NOMO-1 (cell line): Measurements from ENCODE around the gene GFPT1.
"Not testable (repeated sequence)": the region's sequence is repeated elsewhere in the genome, so short reads cannot be mapped to it uniquely, and the experiment has no call there.

Experiments used
- DNase-seq, 2 experiments: peaks; one replicate each; lab custom pipeline; 2025; ENCODE audit not compliant: unreplicated experiment in 2 of 2; lab: John Stamatoyannopoulos, UW

Gene GFPT1

DNA sequence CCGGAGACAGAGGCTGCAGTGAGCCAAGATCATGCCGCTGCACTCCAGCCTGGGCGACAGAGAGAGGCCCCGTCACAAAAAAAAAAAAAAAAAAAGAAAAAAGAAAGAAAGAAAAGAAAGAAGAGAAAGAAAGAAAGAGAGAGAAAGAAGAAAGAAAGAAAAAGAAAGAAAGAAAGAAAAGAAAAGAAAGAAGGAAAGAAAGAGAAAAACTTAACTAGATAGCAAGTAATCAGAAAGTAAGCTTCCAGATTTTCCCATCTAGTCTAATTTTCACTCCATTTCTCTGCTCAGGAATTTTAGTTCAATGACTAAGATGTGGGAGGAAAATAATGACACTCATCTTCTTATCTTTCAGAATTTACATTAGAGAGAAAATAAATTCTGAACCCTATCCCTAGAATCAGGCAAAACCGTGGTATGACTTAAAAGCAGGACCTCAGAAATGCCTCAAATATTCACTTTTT is 2.4 kb downstream of the GFPT1 start:
- DNase-seq, result no peak

GRCh38 chr2:69383176-69383812 is 3.7 kb downstream of the GFPT1 start:
- no peak for DNase-seq

DNA sequence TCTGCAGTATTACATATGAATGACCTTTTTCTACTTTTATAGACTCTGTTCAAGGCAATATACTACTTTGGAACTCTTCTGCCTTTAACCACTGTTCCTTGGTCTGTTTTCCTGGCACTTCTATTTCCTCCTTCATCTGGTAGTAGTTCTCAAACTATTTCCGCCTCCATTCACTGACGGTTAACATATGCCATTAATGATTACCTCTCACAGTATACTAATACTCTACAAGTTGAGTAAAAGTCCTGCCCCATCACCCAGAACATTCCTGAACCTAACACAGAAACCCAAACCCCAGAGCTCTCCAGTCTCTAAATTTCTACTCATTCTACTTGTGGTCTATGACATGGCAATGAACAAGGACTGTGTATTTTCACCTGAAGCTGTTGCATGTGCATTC is 4.5 kb downstream of the GFPT1 start:
- no peak for DNase-seq

DNA sequence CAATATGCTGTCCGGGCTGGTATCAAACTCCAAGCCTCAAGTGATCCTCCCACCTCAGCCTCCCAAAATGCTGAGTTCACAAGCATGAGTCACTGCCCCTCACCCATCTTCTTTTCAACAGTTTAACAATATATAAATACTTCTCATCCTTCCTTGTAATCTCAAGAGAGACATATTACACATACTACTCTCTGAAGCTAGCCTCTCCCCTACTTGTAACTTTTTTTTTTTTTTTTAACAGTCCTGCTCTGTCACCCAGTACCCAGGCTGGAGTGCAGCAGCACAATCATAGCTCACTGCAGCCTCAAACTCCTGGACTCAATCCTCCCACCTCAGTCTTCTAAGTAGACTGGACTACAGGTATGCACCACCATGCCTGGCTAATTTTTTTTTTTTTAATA is 5.7 kb downstream of the GFPT1 start:
- DNase-seq, result peak in 1 of 2 experiments; percentile 10

DNA sequence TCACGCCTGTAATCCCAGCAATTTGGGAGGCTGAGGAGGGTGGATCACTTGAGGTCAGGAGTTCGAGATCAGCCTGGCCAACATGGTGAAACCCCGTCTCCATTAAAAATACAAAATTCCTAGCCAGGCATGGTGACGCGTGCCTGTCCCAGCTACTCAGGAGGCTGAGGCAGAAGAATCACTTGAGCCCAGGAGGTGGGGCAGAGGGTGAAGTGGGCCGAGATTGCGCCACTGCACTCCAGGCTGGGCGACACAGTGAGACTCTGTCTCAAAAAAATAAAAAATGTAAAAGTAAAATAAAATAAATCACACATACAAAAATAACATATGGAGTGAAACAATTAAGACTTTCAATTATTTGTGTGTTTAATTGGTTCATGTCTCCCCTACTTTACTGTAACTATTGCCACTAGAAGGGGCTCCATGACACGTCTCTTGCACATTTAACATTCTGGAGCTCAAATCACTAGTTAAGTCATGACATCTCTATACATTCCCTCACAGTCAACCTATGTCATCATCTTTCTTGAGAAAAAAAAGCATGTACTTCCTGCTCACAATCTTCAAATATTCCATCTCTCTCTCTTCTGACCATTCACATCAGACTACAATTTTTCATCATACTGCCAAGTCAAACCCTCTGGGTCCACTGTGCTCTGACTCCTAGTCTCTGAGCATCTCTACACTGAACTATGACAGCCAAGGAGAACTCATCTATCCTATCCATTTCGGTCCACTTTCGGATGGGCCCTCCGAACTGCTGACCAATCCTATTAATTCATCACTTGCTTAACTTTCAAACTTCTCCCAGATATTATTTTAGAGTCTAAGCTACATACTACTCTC is 6.7 kb downstream of the GFPT1 start:
- no peak for DNase-seq

GRCh38 chr2:69376403-69376802 is 10.6 kb downstream of the GFPT1 start:
- no peak for DNase-seq

DNA sequence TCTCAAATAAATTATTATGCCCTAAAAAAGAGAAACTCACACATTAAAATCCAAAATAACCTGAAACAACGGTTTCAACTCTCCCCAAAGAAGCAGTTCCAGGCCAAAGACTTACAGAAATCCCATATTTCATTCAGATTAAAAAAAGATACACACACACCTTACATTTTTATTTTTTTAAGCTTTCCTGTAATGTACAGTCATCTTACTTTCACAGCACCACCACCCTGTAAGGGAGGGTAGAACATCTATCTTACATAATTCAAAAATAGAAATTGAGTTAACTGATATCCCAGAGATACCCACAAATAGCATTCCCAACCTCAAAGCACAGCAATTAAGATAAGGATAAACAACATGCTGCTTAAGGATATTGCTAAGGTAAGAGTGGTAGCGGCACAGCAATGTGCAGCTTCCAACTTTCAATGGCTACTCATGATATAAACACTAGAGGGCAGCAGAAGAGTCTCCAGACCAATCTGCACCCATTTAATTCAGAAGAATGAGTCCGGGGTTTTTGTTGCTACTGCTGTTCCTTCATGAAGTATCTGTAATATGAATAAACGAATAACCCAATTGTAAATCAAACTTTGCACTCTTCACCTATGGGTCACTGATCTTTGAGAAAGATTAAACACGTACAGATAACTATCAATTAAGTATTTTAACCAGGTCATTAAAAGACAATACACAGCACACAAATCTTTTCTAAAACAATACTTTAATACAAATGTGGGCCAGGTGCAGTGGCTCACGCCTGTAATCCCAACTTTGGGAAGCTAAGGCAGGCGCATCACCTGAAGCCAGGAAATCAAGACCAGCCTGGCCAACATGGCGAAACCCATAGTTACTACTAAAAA is 11.3 kb downstream of the GFPT1 start:
- DNase-seq, result peak in 1 of 2 experiments; percentile 17

- DNase-seq, result no peak
Measured at GRCh38 chr2:69372767-69373166, 14.3 kb downstream of the GFPT1 start.

GRCh38 chr2:69369802-69370201 is 17.2 kb downstream of the GFPT1 start:
- no peak for DNase-seq

DNA sequence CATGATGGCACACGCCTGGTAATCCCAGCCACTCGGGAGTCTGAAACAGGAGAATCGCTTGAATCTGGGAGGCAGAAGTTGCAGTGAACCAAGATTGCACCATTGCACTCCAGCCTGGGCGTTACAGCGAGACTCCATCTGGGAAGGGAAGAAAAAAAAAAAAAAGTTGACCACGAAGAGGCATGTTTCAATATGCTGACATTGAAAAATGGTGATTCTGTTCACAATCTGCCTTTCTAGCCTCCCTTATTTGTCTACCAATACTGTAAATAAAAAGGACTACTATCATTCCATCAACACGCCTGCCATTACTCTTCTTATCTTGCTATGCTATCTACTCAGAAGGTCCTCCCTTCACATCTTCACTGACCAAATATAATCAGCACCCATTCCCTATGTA is 18.4 kb downstream of the GFPT1 start:
- no peak for DNase-seq

DNA sequence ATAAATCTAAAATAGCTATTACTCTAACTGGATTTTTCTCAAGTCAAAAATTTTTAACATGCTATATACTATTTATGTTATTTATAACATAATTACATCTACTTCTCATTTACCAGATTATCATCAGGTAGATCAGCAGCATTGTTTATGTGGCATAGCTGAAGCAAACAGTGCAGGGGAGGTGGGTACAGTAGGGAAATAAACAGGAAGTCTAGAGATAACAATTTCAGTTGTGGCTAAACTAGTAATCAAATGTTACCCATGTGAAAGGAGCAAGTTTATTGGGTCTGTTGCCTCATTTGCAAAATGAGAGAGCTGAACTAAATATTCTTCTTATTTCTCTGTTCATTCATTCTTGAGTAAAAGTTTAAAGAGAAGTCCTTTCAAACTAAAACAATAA is 27.7 kb downstream of the GFPT1 start:
- DNase-seq, result no peak

DNA sequence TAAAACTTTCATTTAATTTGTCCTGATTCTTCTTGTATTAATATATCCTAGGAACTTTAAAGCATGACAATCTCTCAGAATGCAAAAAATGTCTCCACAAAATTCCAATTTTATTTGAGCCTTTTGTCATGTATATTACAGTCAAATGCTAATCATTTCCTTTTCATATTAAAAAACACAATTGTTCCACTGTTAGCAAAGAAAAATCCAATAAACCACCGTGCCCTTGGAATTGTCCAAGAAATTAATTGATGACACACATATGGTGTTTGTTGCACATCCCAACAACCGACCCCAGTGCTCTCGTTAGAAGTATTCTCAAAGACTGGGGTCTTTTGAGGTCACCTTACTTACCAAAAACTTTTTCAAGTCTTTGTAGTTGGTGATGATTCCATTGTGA is 28.1 kb downstream of the GFPT1 start:
- no peak for DNase-seq

GRCh38 chr2:69356471-69356870 is 30.6 kb downstream of the GFPT1 start:
- no peak for DNase-seq

GRCh38 chr2:69354976-69355375 is 32.1 kb downstream of the GFPT1 start:
- DNase-seq, result not testable (repeated sequence)

- DNase-seq, result no peak
Measured at GRCh38 chr2:69353360-69353759, 33.7 kb downstream of the GFPT1 start.

DNA sequence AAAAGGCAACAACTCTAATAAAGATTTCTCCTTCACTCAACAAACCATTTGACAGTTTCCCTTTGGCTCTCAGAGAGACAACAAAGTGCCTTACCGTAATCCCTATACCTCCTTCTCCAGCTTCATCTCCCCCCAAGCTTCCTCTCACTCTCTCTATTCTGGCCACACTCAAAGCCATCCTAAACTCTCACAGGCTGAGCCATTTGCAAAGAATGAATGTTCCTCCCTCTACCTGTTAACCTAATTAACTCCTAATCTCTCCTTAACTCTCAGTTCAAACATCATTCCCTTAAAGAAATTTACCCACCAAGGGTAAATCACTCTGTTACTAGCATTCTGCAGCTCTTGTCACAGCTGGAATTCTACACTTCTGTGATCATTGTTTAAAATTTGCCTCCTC is 38.2 kb downstream of the GFPT1 start:
- DNase-seq, result no peak

DNA sequence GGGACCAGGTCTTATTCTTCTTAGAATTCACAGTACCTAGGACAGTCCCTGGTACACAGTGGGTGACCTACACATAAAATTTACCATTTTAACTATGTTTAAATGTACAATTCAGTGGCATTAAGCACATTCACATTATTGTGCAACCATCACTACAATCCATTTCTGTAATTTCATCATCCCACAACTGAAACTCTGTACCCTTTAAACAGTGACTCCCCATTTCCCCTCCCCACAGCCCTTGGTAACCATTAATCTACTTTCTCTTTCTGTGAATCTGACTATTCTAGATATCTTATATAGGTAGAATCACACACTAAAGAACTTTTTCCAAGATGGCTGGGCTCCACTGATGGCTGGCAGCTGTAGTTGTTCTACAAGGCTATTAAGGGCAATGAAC is 41.6 kb downstream of the GFPT1 start:
- peak in 1 of 2 experiments; percentile 45 for DNase-seq

DNA sequence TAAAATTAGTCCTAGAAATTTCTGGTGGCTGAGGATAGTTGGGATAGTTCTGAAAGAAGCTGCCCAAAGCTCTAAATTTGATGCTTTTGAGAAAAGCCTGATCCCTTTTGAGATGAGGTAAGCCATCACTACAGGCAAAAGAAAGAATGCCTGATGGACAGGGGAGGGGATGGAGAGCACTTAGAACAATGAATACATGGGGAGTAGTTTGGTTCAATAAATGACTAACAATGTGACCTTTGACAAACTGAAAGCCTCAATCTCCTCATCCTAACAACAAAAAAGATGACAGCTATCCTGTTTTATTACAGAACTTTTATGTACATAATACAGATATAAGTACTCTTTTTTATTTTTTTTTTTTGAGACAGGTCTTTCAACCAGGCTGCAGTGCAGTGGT is 42.7 kb downstream of the GFPT1 start:
- DNase-seq, result no peak

DNA sequence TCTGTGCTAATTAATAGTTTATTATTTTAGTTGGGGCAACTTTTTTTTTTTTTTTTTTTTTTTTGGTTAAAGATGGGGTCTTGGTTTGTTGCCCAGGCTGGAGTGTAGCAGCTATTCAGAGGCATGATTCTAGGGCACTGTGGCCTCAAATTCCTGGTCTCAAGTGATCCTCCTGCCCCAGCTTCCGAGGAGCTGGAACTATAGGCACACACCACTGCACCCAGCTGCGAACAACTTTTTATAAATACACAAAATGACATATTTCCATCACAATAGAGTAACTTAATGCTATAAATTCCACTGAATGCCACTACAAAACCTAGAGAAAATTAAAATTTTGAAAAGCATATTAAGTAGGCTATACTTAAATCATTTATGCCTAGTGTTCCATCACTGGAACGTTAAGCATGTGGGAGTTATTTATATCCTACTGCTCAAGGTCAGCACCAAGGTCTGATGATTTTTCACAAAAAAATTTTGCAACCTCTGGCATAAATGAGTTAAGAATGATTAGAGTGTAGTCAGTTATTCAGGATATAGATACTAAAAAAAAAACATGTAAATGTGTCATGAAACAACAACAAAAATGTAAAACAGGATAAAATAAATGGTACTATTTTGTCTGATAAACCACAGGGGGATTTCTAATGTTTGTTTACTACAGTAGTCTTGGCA is 46.8 kb downstream of the GFPT1 start:
- DNase-seq, result no peak

GRCh38 chr2:69335311-69335710 is 51.7 kb downstream of the GFPT1 start:
- no peak for DNase-seq

GRCh38 chr2:69333352-69333751 is 53.7 kb downstream of the GFPT1 start:
- DNase-seq, result no peak
